Thyroid gland (tissue), 4 donors: ENCODE measurements around the gene FBXL7.

Source experiments
- POLR2A ChIP-seq, 2 donors: fragments of 450-650 bp; IDR thresholded peaks; one replicate each; pipeline ENCODE4 v1.6.1; 2017; ENCODE audit warnings: antibody characterized with exemption in 2 of 2, mild to moderate bottlenecking in 2 of 2, moderate library complexity in 1 of 2
- TF ChIP-seq, protein P1 (sequence below), 6 experiments: fragments of 200-600 bp in 3 of 6; fragments of 450-650 bp in 3 of 6; sonication (generic) in 3 of 6; IDR thresholded peaks; one replicate each; pipeline ENCODE4 v1.5.1; 2016 to 2019; ENCODE audit warnings: antibody characterized with exemption in 6 of 6, mild to moderate bottlenecking in 2 of 6, inconsistent platforms in 1 of 6, moderate library complexity in 1 of 6

DNA sequence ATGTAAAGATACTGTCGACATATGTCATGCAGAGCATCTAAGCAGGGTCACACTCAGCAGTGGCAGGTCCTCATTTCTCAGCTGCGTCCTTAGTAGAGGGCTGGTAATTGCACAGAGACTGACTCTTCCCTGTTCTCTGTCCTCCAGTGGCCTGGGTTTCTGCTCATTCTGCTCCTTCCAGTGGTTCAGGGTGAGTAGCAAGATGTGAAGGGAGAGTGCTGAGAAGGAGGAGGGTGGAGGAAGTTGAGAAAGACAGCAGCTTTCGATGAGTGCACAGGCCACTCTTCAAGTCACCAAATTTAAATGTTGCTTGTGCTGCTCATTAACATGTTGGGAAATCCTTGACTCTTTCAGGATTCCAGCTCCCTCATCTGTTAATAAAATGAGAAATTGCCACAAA lies 203.9 kb downstream of the FBXL7 start:
- TF ChIP-seq, protein P1, sequence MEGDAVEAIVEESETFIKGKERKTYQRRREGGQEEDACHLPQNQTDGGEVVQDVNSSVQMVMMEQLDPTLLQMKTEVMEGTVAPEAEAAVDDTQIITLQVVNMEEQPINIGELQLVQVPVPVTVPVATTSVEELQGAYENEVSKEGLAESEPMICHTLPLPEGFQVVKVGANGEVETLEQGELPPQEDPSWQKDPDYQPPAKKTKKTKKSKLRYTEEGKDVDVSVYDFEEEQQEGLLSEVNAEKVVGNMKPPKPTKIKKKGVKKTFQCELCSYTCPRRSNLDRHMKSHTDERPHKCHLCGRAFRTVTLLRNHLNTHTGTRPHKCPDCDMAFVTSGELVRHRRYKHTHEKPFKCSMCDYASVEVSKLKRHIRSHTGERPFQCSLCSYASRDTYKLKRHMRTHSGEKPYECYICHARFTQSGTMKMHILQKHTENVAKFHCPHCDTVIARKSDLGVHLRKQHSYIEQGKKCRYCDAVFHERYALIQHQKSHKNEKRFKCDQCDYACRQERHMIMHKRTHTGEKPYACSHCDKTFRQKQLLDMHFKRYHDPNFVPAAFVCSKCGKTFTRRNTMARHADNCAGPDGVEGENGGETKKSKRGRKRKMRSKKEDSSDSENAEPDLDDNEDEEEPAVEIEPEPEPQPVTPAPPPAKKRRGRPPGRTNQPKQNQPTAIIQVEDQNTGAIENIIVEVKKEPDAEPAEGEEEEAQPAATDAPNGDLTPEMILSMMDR (IDR thresholded peaks at IDR 0.05), result no peak
- no peak for TF ChIP-seq POLR2A (IDR thresholded peaks at IDR 0.05)
